Measurements from ENCODE around the gene CPAMD8. TPM values are rescaled to one million over a fixed set of nuclear protein-coding genes. Genes with fewer than 3 reads are reported as not detected.

CPAMD8 gene
- total RNA-seq, 1 experiment from 2014 or later: 3.9 TPM

- Histone ChIP-seq H2AFZ (ENCODE audit: low read length) (no peak overlapping the region), H3K79me2 (ENCODE audit: low read length) (no peaks in the 10 kb centered on the region), H3K4me1 (ENCODE audit: insufficient read depth, low read length) (no peaks in the 10 kb centered on the region), H3F3A (ENCODE audit: low read length, unreplicated experiment) (no peaks in the 10 kb centered on the region), H3K36me3 (ENCODE audit: low read depth, low read length) (no peaks in the 10 kb centered on the region), H3K27me3 (ENCODE audit: low read length) (no peaks in the 10 kb centered on the region), H3K9me3 (ENCODE audit: low read length) (no peaks in the 10 kb centered on the region), H3K27ac (ENCODE audit: low read length) (no peak overlapping the region), H3K4me3 (ENCODE audit: low read length) (no peak overlapping the region), H4K20me1 (ENCODE audit: low read length) (no peaks in the 10 kb centered on the region), H3K4me2 (ENCODE audit: low read length) (no peak overlapping the region), H3K9ac (ENCODE audit: low read length) (no peak overlapping the region), H3K9me2 (replicated peaks; ENCODE audit: low read length) (no peaks in the 10 kb centered on the region)
- ChIA-PET POLR2A (ENCODE audit: unreplicated experiment) (no interaction called here), CTCF (no interaction called here)
- TF ChIP-seq EZH2phosphoT487 (IDR thresholded peaks at IDR 0.05; ENCODE audit: borderline replicate concordance, low read length) (no peak), EZH2 (IDR thresholded peaks at IDR 0.05; ENCODE audit: low read length, unreplicated experiment) (no peak)
- TF ChIP-seq, protein P1, sequence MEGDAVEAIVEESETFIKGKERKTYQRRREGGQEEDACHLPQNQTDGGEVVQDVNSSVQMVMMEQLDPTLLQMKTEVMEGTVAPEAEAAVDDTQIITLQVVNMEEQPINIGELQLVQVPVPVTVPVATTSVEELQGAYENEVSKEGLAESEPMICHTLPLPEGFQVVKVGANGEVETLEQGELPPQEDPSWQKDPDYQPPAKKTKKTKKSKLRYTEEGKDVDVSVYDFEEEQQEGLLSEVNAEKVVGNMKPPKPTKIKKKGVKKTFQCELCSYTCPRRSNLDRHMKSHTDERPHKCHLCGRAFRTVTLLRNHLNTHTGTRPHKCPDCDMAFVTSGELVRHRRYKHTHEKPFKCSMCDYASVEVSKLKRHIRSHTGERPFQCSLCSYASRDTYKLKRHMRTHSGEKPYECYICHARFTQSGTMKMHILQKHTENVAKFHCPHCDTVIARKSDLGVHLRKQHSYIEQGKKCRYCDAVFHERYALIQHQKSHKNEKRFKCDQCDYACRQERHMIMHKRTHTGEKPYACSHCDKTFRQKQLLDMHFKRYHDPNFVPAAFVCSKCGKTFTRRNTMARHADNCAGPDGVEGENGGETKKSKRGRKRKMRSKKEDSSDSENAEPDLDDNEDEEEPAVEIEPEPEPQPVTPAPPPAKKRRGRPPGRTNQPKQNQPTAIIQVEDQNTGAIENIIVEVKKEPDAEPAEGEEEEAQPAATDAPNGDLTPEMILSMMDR (conservative IDR thresholded peaks at IDR 0.05; ENCODE audit: low read depth, low read length): no peak
- intact Hi-C loops (cut with micrococcal nuclease): no loop called here
- ATAC-seq (no peak), DNase-seq (no peak)
- BruUV-seq (replicated peaks): no TSS peak
Measured at GRCh38 chr19:17004386-17004785, 22.2 kb downstream of the CPAMD8 start.

GRCh38 chr19:17002455-17002854 is 24.2 kb downstream of the CPAMD8 start:
- Histone ChIP-seq H3K79me2 (ENCODE audit: low read length) (no peaks in the 10 kb centered on the region), H3K4me2 (ENCODE audit: low read length) (no peak overlapping the region), H3K36me3 (ENCODE audit: low read depth, low read length) (no peaks in the 10 kb centered on the region), H3K9me2 (replicated peaks; ENCODE audit: low read length) (no peaks in the 10 kb centered on the region), H3F3A (ENCODE audit: low read length, unreplicated experiment) (no peaks in the 10 kb centered on the region), H3K9ac (ENCODE audit: low read length) (no peak overlapping the region), H2AFZ (ENCODE audit: low read length) (no peak overlapping the region), H3K27ac (ENCODE audit: low read length) (no peak overlapping the region), H4K20me1 (ENCODE audit: low read length) (no peaks in the 10 kb centered on the region), H3K27me3 (ENCODE audit: low read length) (no peaks in the 10 kb centered on the region), H3K4me3 (ENCODE audit: low read length) (no peak overlapping the region), H3K4me1 (ENCODE audit: insufficient read depth, low read length) (no peaks in the 10 kb centered on the region), H3K9me3 (ENCODE audit: low read length) (no peaks in the 10 kb centered on the region)
- BruUV-seq (replicated peaks): no TSS peak
- intact Hi-C loops (cut with micrococcal nuclease): no loop called here
- ATAC-seq (no peak), DNase-seq (no peak)
- ChIA-PET POLR2A (ENCODE audit: unreplicated experiment) (no interaction called here), CTCF (no interaction called here)
- TF ChIP-seq, protein P1 (conservative IDR thresholded peaks at IDR 0.05; ENCODE audit: low read depth, low read length): no peak
- TF ChIP-seq EZH2phosphoT487 (IDR thresholded peaks at IDR 0.05; ENCODE audit: borderline replicate concordance, low read length): no peak
- no peak for TF ChIP-seq EZH2 (IDR thresholded peaks at IDR 0.05; ENCODE audit: low read length, unreplicated experiment)

DNA sequence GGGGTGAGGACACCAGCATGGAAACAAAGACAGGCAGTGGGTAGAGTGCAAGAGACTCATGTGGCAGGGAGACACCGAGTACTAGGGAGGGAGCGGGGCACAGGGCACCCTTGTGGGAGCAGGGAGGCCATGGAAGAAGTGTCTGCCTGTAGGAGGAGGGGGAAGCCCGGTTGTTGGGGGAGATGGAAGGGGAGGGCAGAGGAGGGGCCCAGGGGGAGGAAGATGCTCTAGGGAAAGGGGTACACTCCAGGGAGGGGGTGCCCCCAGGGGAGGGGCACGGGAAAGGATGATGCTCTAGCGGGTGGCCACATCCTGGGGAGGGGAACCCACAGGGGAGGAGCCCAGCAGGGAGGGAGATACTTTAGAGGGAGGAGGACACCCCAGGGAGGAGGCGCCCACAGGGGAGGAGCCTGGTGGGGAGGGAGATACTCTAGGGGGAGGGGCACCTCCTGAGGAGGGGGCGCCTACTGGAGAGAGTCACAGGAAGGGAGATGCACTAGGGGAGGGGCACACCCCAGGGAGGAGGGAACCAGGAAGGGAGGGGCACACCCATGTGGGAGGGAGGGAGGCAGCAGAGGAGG is 24.9 kb downstream of the CPAMD8 start:
- Histone ChIP-seq H3K4me2 (ENCODE audit: low read length) (no peak overlapping the region), H3K9me2 (replicated peaks; ENCODE audit: low read length) (no peaks in the 10 kb centered on the region), H3K4me1 (ENCODE audit: insufficient read depth, low read length) (no peaks in the 10 kb centered on the region), H2AFZ (ENCODE audit: low read length) (no peak overlapping the region), H3K79me2 (ENCODE audit: low read length) (no peaks in the 10 kb centered on the region), H3F3A (ENCODE audit: low read length, unreplicated experiment) (no peaks in the 10 kb centered on the region), H3K4me3 (ENCODE audit: low read length) (no peak overlapping the region), H3K9ac (ENCODE audit: low read length) (no peak overlapping the region), H3K27ac (ENCODE audit: low read length) (no peak overlapping the region), H3K9me3 (ENCODE audit: low read length) (no peaks in the 10 kb centered on the region), H3K36me3 (ENCODE audit: low read depth, low read length) (no peaks in the 10 kb centered on the region), H3K27me3 (ENCODE audit: low read length) (no peaks in the 10 kb centered on the region), H4K20me1 (ENCODE audit: low read length) (no peaks in the 10 kb centered on the region)
- BruUV-seq (replicated peaks): no TSS peak
- intact Hi-C loops (cut with micrococcal nuclease): no loop called here
- TF ChIP-seq, protein P1 (conservative IDR thresholded peaks at IDR 0.05; ENCODE audit: low read depth, low read length): no peak
- TF ChIP-seq EZH2phosphoT487 (IDR thresholded peaks at IDR 0.05; ENCODE audit: borderline replicate concordance, low read length) (no peak), EZH2 (IDR thresholded peaks at IDR 0.05; ENCODE audit: low read length, unreplicated experiment) (no peak)
- CTCF ChIA-PET: no interaction called here
- ATAC-seq (no peak), DNase-seq (no peak)
- POLR2A ChIA-PET (ENCODE audit: unreplicated experiment): no interaction called here

Measured in PC-3 (cell line).